GM23338 (cell line): Measurements from ENCODE around the gene GATA1. TPM values are rescaled to one million over a fixed set of nuclear protein-coding genes. Genes with fewer than 3 reads are reported as not detected.

ENCODE experiments used
- EZH2phosphoT487 ChIP-seq: fragments of 200-600 bp; sonication (generic); IDR thresholded peaks from one replicate; pipeline ENCODE4 v1.8.1; 2018; ENCODE audit warnings: antibody characterized with exemption; ENCODE audit not compliant: unreplicated experiment
- NANOG ChIP-seq: IDR thresholded peaks from 2 replicates; pipeline ENCODE4 v1.6.1; 2016; ENCODE audit warnings: antibody characterized with exemption, borderline replicate concordance
- POLR2AphosphoS5 ChIP-seq: IDR thresholded peaks from 2 replicates; pipeline ENCODE4 v1.6.1; 2016; ENCODE audit warnings: antibody characterized with exemption, low read depth
- REST ChIP-seq: IDR thresholded peaks from one replicate; pipeline ENCODE4 v1.6.1; 2018; ENCODE audit warnings: antibody characterized with exemption; ENCODE audit not compliant: unreplicated experiment
- STAT1 ChIP-seq: IDR thresholded peaks from one replicate; pipeline ENCODE4 v1.6.1; 2016; ENCODE audit warnings: antibody characterized with exemption; ENCODE audit not compliant: unreplicated experiment
- ZNF114 ChIP-seq: fragments of 250-450 bp; sonication (Bioruptor Pico); IDR thresholded peaks from 2 replicates; pipeline ENCODE4 v1.5.0; 2020; ENCODE audit warnings: mild to moderate bottlenecking, moderate library complexity
- ZNF331 ChIP-seq: fragments of 250-450 bp; sonication (Bioruptor Pico); IDR thresholded peaks from 2 replicates; pipeline ENCODE4 v1.5.0; 2020; ENCODE audit warnings: low read depth, mild to moderate bottlenecking, moderate library complexity
- ZNF462 ChIP-seq: fragments of 250-450 bp; sonication (Bioruptor Pico); IDR thresholded peaks from 2 replicates; pipeline ENCODE4 v1.5.0; 2020; ENCODE audit warnings: mild to moderate bottlenecking, moderate library complexity
- polyA plus RNA-seq: library from polyadenylated mRNA; unstranded; fragments of >200 nt; fragmentation: Nextera tagmentation; extraction: Ambion mirVana; gene quantifications from 2 replicates; pipeline ENCODE4 v1.2.1, GENCODE V29; 2016
- small RNA-seq: library from RNA; depleted of rRNA; stranded (forward); fragments of <200 nt; gene quantifications from one replicate; pipeline ENCODE3, GENCODE V24; 2014; ENCODE audit warnings: low replicate concordance
- total RNA-seq: library from RNA; depleted of rRNA; stranded (reverse); fragments of >200 nt; shearing (Covaris generic); gene quantifications from 2 replicates; pipeline ENCODE4 v1.2.3, GENCODE V29; 2014; rRNA removed

The GATA1 gene
- total and polyA plus RNA-seq, 2 experiments from 2014 or later = not detected

GRCh38 chrX:48839686-48840085 is 53.3 kb downstream of the GATA1 start (continued):
- TF ChIP-seq ZNF462 = no peak
- TF ChIP-seq REST = no peak
- TF ChIP-seq STAT1 = no peak
- TF ChIP-seq POLR2AphosphoS5 = no peak
- no peak for TF ChIP-seq ZNF114 (CRISPR knock-in tag)
- no peak for TF ChIP-seq NANOG
- TF ChIP-seq ZNF331 = no peak
- no peak for TF ChIP-seq EZH2phosphoT487

Small RNA genes within 50 kb of the gene (small RNA-seq; reads per million reads assigned to genes)
- not detected for gene RNU6-29P

Other genes with a start within 250 kb of the GATA1 start
- 4.5 TPM in 2 replicates for gene TBC1D25, start 246.9 kb upstream of the GATA1 start, total RNA-seq
- gene TBC1D25, start 246.9 kb upstream of the GATA1 start, polyA plus RNA-seq = 1.9 and 2.1 TPM in 2 replicates
- 103 and 114 TPM in 2 replicates for gene RBM3, start 212.1 kb upstream of the GATA1 start, total RNA-seq
- gene RBM3, start 212.1 kb upstream of the GATA1 start, polyA plus RNA-seq = 71.8 and 77.5 TPM in 2 replicates
- gene WDR13, start 189.1 kb upstream of the GATA1 start, total RNA-seq = 24.2 and 34.9 TPM in 2 replicates
- 19.3 and 24.9 TPM in 2 replicates for gene WDR13, start 189.1 kb upstream of the GATA1 start, polyA plus RNA-seq
- gene WAS, start 102.8 kb upstream of the GATA1 start, total RNA-seq = 0.12 and 0.56 TPM in 2 replicates
- gene WAS, start 102.8 kb upstream of the GATA1 start, polyA plus RNA-seq = 0.12 and 0.32 TPM in 2 replicates
- gene SUV39H1, start 89.9 kb upstream of the GATA1 start, total RNA-seq = 14.1 and 15.2 TPM in 2 replicates
- gene SUV39H1, start 89.9 kb upstream of the GATA1 start, polyA plus RNA-seq = 9.0 and 9.5 TPM in 2 replicates
- gene GLOD5, start 24.8 kb upstream of the GATA1 start, total RNA-seq = not detected in 2 replicates
- gene GLOD5, start 24.8 kb upstream of the GATA1 start, polyA plus RNA-seq = not detected in 2 replicates
- gene HDAC6, start 15.5 kb downstream of the GATA1 start, total RNA-seq = 49.8 and 61.2 TPM in 2 replicates
- 29.7 and 33.0 TPM in 2 replicates for gene HDAC6, start 15.5 kb downstream of the GATA1 start, polyA plus RNA-seq
- gene ERAS, start 39.9 kb downstream of the GATA1 start, total RNA-seq = 1.3 TPM in 1 of 2 replicates, not detected in the other
- 1.7 and 2.4 TPM in 2 replicates for gene ERAS, start 39.9 kb downstream of the GATA1 start, polyA plus RNA-seq
- 4.0 and 15.6 TPM in 2 replicates for gene PCSK1N, start 49.0 kb downstream of the GATA1 start, total RNA-seq
- gene PCSK1N, start 49.0 kb downstream of the GATA1 start, polyA plus RNA-seq = 12.8 and 16.5 TPM in 2 replicates
- gene TIMM17B, start 111.2 kb downstream of the GATA1 start, total RNA-seq = 61.3 and 67.1 TPM in 2 replicates
- 147 and 158 TPM in 2 replicates for gene TIMM17B, start 111.2 kb downstream of the GATA1 start, polyA plus RNA-seq
- 53.2 and 63.4 TPM in 2 replicates for gene PQBP1, start 111.3 kb downstream of the GATA1 start, total RNA-seq
- 121 and 130 TPM in 2 replicates for gene PQBP1, start 111.3 kb downstream of the GATA1 start, polyA plus RNA-seq
- gene SLC35A2, start 125.1 kb downstream of the GATA1 start, total RNA-seq = 16.4 and 17.7 TPM in 2 replicates
- gene SLC35A2, start 125.1 kb downstream of the GATA1 start, polyA plus RNA-seq = 13.0 and 20.6 TPM in 2 replicates
- gene PIM2, start 132.4 kb downstream of the GATA1 start, total RNA-seq = 336 and 359 TPM in 2 replicates
- 232 and 237 TPM in 2 replicates for gene PIM2, start 132.4 kb downstream of the GATA1 start, polyA plus RNA-seq
- gene OTUD5, start 171.0 kb downstream of the GATA1 start, total RNA-seq = 45.4 and 56.5 TPM in 2 replicates
- 23.5 and 28.7 TPM in 2 replicates for gene OTUD5, start 171.0 kb downstream of the GATA1 start, polyA plus RNA-seq
- gene KCND1, start 185.3 kb downstream of the GATA1 start, total RNA-seq = 5.3 and 5.6 TPM in 2 replicates
- gene KCND1, start 185.3 kb downstream of the GATA1 start, polyA plus RNA-seq = 2.7 and 3.2 TPM in 2 replicates
- 32.7 and 39.1 TPM in 2 replicates for gene GRIPAP1, start 215.7 kb downstream of the GATA1 start, total RNA-seq
- gene GRIPAP1, start 215.7 kb downstream of the GATA1 start, polyA plus RNA-seq = 57.1 and 62.2 TPM in 2 replicates